K562 (cell line): ENCODE results near the gene ERVH48-1. TPM values are rescaled to one million over a fixed set of nuclear protein-coding genes. Genes with fewer than 3 reads are reported as not detected.

Experiments used
- ARNT ChIP-seq, 2 experiments: fragments of 450-650 bp; IDR thresholded peaks; 2 replicates each; pipeline ENCODE4 v1.6.1; 2016; ENCODE audit warnings: mild to moderate bottlenecking in 1 of 2
- BRD9 ChIP-seq: fragments of 450-650 bp; IDR thresholded peaks from 2 replicates; pipeline ENCODE4 v1.6.1; 2018; ENCODE audit warnings: low read depth; ENCODE audit not compliant: partially characterized antibody
- EWSR1 ChIP-seq: fragments of 450-650 bp; IDR thresholded peaks from 2 replicates; pipeline ENCODE4 v1.6.1; 2018; ENCODE audit warnings: borderline replicate concordance, mild to moderate bottlenecking, low read depth, moderate library complexity; ENCODE audit not compliant: partially characterized antibody
- FOXK1 ChIP-seq: sonication (generic); formaldehyde crosslinking; IDR thresholded peaks from 2 replicates; pipeline ENCODE4 v1.8.0; 2022; ENCODE audit warnings: missing genetic modification reagents, mild to moderate bottlenecking, borderline replicate concordance
- L3MBTL2 ChIP-seq: fragments of 450-650 bp; IDR thresholded peaks from 2 replicates; pipeline ENCODE4 v1.6.1; 2016; ENCODE audit warnings: mild to moderate bottlenecking, moderate library complexity
- MAX ChIP-seq: sonication (generic); formaldehyde crosslinking; IDR thresholded peaks from 2 replicates; pipeline ENCODE4 v1.9.0; 2022; ENCODE audit warnings: mild to moderate bottlenecking, missing genetic modification reagents
- MECOM ChIP-seq: fragments of 250-450 bp; sonication (Bioruptor Pico); IDR thresholded peaks from 2 replicates; pipeline ENCODE4 v1.8.0; 2022; ENCODE audit warnings: inconsistent platforms
- RNF2 ChIP-seq: sonication (generic); IDR thresholded peaks from 2 replicates; pipeline ENCODE4 v1.6.1; 2016
- ZEB2 ChIP-seq: fragments of 450-650 bp; IDR thresholded peaks from 2 replicates; pipeline ENCODE4 v1.6.1; 2016
- ZKSCAN1 ChIP-seq: fragments of 150-350 bp; IDR thresholded peaks from 2 replicates; pipeline ENCODE4 v1.6.1; 2016; ENCODE audit warnings: low read depth, low read length
- ZNF407 ChIP-seq: fragments of 450-650 bp; IDR thresholded peaks from 2 replicates; pipeline ENCODE4 v1.6.1; 2016; ENCODE audit warnings: low read depth
- ZNF830 ChIP-seq: fragments of 250-450 bp; sonication (Bioruptor Pico); IDR thresholded peaks from 2 replicates; pipeline ENCODE4 v1.5.0; 2021; ENCODE audit warnings: mild to moderate bottlenecking
- polyA plus RNA-seq, 8 experiments: library from polyadenylated mRNA; depleted of rRNA in 4 of 8; stranded (reverse) in 5 of 8; unstranded in 3 of 8; fragments of >200 nt; fragmentation: Nextera tagmentation in 2 of 8; fragmentation: Illumina TruSeq in 1 of 8; extraction: Ambion mirVana in 2 of 8; extraction: Trizol in 1 of 8; gene quantifications; 2 replicates each; pipeline versions ENCODE4 v1.2.1 to v1.2.3, GENCODE V29; 2011 to 2014; ENCODE audit warnings: inconsistent platforms in 1 of 8, missing spikeins in 1 of 8
- total RNA-seq, 7 experiments: library from RNA; depleted of rRNA in 6 of 7; stranded (reverse); fragments of >200 nt in 6 of 7; fragmentation: Illumina TruSeq in 2 of 7; extraction: Trizol in 2 of 7; gene quantifications; 2 replicates each; pipeline versions ENCODE4 v1.2.1 to v1.2.3, GENCODE V29; 2011 to 2021; ENCODE audit warnings: low replicate concordance in 1 of 7
- TF ChIP-seq, protein P1 (sequence below): fragments of 250-450 bp; sonication (Bioruptor Pico); IDR thresholded peaks from 2 replicates; pipeline ENCODE4 v1.9.0; 2021; ENCODE audit warnings: mild to moderate bottlenecking

The ERVH48-1 gene
- total and polyA plus RNA-seq, 9 of the 15 experiments (the other 6 are each of a cell fraction or from before 2014, with no cell fraction given) = 0.08 to 0.49 (median 0.16) TPM; not detected in 3

- TF ChIP-seq ZNF407 (no peak), ZNF830 (CRISPR knock-in tag) (0 out of 2 replicates have a peak, but pooled peaks have one; percentile 3), BRD9 (peak; percentile 21), MAX (CRISPR knock-in tag) (peak; percentile 13; the same call in 1 of the 2 replicates), L3MBTL2 (peak; percentile 90), ARNT (IDR thresholded peaks at IDR 0.05) (peak in 1 of 2 experiments; percentile 42; a peak in 1 of 4 replicates), MECOM (CRISPR knock-in tag) (no peak), ZKSCAN1 (no peak), ZEB2 (0 out of 2 replicates have a peak, but pooled peaks have one; percentile 9), EWSR1 (no peak), FOXK1 (CRISPR knock-in tag) (0 out of 2 replicates have a peak, but pooled peaks have one; percentile 16), RNF2 (0 out of 2 replicates have a peak, but pooled peaks have one; percentile 17)
- TF ChIP-seq, protein P1, sequence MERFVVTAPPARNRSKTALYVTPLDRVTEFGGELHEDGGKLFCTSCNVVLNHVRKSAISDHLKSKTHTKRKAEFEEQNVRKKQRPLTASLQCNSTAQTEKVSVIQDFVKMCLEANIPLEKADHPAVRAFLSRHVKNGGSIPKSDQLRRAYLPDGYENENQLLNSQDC = 0 out of 2 replicates have a peak, but pooled peaks have one; percentile 29
Observed at GRCh38 chr21:42878678-42878992, 46.8 kb downstream of the ERVH48-1 start (continued).
